PFSK-1 (cell line): ENCODE measurements around the gene AK8.

Experiments used
- FOXP2 ChIP-seq: optimal IDR thresholded peaks from 2 replicates; pipeline ENCODE3; 2011; ENCODE audit warnings: borderline replicate concordance, control low read depth, inconsistent platforms; ENCODE audit not compliant: insufficient read depth; ENCODE audit errors: extremely low read length, extremely low read depth
- POLR2AphosphoS5 ChIP-seq: IDR thresholded peaks from 2 replicates; pipeline ENCODE4 v1.6.1; 2012; ENCODE audit warnings: low read depth, mild to moderate bottlenecking, control low read depth, low read length, moderate library complexity
- REST ChIP-seq, 2 experiments: IDR thresholded peaks; 2 replicates each; pipeline versions ENCODE4 v1.6.1 to v1.8.0; 2011 to 2012; ENCODE audit warnings: low read depth in 2 of 2, low read length in 2 of 2, control low read depth in 1 of 2, inconsistent platforms in 1 of 2, mild to moderate bottlenecking in 1 of 2, moderate library complexity in 1 of 2; ENCODE audit not compliant: insufficient read depth in 1 of 2
- SIN3A ChIP-seq: IDR thresholded peaks from 2 replicates; pipeline ENCODE4 v1.6.1; 2012; ENCODE audit warnings: mild to moderate bottlenecking, low read length, moderate library complexity, borderline replicate concordance; ENCODE audit not compliant: insufficient read depth
- TAF1 ChIP-seq: IDR thresholded peaks from 2 replicates; pipeline ENCODE4 v1.6.1; 2012; ENCODE audit warnings: low read length, control low read depth, borderline replicate concordance; ENCODE audit not compliant: insufficient read depth

Gene AK8

GRCh38 chr9:132776891-132777290 lies 101.2 kb downstream of the AK8 start:
- TF ChIP-seq POLR2AphosphoS5 (no peak), REST (IDR thresholded peaks at IDR 0.05; ENCODE audit: insufficient read depth in 1 of 2, low read depth in 2 of 2, low read length in 2 of 2) (no peak), SIN3A (no peak), FOXP2 (no peak), TAF1 (no peak)

GRCh38 chr9:132776268-132776667 lies 101.8 kb downstream of the AK8 start:
- TF ChIP-seq REST (IDR thresholded peaks at IDR 0.05; ENCODE audit: insufficient read depth in 1 of 2, low read depth in 2 of 2, low read length in 2 of 2): no peak
- TF ChIP-seq FOXP2: no peak
- TF ChIP-seq TAF1: no peak
- TF ChIP-seq POLR2AphosphoS5: no peak
- no peak for TF ChIP-seq SIN3A

- no peak for TF ChIP-seq SIN3A
These were observed 102.4 kb downstream of the AK8 start for GRCh38 chr9:132775720-132776119.

- no peak for TF ChIP-seq POLR2AphosphoS5
- TF ChIP-seq FOXP2: no peak
These were observed 103.2 kb downstream of the AK8 start for GRCh38 chr9:132774886-132775285.

- no peak for TF ChIP-seq TAF1
- no peak for TF ChIP-seq SIN3A
- TF ChIP-seq REST (IDR thresholded peaks at IDR 0.05; ENCODE audit: insufficient read depth in 1 of 2, low read depth in 2 of 2, low read length in 2 of 2): no peak
- TF ChIP-seq FOXP2: no peak
- TF ChIP-seq POLR2AphosphoS5: no peak
These were observed 104.2 kb downstream of the AK8 start for GRCh38 chr9:132773764-132774339.

GRCh38 chr9:132773093-132773492 lies 105.0 kb downstream of the AK8 start:
- TF ChIP-seq FOXP2 (no peak), TAF1 (no peak), POLR2AphosphoS5 (no peak), REST (IDR thresholded peaks at IDR 0.05; ENCODE audit: insufficient read depth in 1 of 2, low read depth in 2 of 2, low read length in 2 of 2) (no peak), SIN3A (no peak)
